Measurements from ENCODE around the gene FTSJ3. TPM values are rescaled to one million over a fixed set of nuclear protein-coding genes. Genes with fewer than 3 reads are reported as not detected.
"Not testable (repeated sequence)": the region's sequence is repeated elsewhere in the genome, so short reads cannot be mapped to it uniquely, and the experiment has no call there.

The FTSJ3 gene, protein sequence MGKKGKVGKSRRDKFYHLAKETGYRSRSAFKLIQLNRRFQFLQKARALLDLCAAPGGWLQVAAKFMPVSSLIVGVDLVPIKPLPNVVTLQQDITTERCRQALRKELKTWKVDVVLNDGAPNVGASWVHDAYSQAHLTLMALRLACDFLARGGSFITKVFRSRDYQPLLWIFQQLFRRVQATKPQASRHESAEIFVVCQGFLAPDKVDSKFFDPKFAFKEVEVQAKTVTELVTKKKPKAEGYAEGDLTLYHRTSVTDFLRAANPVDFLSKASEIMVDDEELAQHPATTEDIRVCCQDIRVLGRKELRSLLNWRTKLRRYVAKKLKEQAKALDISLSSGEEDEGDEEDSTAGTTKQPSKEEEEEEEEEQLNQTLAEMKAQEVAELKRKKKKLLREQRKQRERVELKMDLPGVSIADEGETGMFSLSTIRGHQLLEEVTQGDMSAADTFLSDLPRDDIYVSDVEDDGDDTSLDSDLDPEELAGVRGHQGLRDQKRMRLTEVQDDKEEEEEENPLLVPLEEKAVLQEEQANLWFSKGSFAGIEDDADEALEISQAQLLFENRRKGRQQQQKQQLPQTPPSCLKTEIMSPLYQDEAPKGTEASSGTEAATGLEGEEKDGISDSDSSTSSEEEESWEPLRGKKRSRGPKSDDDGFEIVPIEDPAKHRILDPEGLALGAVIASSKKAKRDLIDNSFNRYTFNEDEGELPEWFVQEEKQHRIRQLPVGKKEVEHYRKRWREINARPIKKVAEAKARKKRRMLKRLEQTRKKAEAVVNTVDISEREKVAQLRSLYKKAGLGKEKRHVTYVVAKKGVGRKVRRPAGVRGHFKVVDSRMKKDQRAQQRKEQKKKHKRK
- total RNA-seq: 47.9 TPM

DNA sequence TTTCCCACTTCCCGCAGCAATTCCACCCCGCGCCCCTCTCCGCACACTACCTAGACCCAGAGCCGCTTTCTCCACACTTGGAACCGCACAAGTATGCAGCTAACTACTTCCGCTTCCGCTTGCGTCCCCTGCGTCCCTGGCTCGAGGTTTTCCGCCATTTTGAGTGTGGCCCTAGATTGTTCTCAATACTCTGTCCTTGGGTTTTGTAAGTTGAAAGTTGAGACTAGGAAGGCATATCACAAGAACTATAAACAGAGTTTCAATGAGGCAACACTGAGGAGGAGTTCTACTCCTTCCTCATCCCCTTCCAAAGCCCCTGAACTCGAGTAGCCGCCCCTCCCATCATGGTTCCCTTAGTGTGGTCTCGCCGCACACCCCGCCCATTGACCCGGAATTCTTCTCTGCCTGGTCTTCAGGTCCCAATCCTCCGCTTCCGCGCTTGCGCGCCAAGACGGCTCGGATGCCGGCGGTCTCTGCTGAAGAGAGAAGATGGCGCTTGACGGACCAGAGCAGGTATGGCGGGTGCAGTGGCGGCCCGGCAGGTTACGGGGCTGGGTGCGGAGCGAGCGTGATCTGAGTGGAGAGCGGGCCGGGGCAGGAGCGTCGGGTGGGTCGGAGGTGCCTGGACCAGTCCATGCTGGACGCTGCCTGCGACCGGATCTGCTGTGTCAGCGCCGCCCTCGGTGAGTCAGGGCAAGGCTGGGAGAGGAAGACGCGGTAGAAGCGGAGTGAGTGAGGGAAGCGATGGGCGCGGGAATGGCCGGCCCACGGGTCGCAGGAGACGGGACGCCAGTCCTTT lies at the start of gene FTSJ3, which contains the start of gene PSMC5:
FTSJ3 (minus strand) TSS at position 662 of the 799 bp plus-strand sequence. CDS start 761 bp downstream, outside the sequence.
PSMC5 (plus strand) TSS at position 430 of the 799 bp plus-strand sequence; CDS start at position 490, 60 bp downstream.
- peak; percentile 91 to 98 (median 97) for DNase-seq (ENCODE audit: low read depth in 2 of 3, low spot score in 2 of 3)

DNA sequence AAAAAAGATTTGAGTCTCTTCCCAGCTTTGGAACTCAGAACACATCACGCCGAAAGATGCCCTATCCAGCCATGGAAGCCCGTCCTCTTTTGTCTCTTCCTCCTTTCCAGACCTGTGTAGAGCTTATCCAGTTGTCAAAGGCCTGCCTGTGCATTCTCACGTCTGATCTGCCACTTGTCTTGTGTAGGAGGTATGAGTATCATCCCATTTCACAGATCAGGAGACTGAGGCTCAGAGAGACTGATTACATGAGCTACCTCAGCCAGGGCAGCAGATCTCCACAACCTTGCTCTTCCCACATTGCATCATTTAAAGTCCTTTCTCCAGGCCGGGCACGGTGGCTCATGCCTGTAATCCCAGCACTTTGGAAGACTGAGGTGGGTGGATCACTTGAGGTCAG lies 47.2 kb upstream of the FTSJ3 start:
- DNase-seq (ENCODE audit: low read depth in 2 of 3, low spot score in 2 of 3): not testable (repeated sequence)

DNA sequence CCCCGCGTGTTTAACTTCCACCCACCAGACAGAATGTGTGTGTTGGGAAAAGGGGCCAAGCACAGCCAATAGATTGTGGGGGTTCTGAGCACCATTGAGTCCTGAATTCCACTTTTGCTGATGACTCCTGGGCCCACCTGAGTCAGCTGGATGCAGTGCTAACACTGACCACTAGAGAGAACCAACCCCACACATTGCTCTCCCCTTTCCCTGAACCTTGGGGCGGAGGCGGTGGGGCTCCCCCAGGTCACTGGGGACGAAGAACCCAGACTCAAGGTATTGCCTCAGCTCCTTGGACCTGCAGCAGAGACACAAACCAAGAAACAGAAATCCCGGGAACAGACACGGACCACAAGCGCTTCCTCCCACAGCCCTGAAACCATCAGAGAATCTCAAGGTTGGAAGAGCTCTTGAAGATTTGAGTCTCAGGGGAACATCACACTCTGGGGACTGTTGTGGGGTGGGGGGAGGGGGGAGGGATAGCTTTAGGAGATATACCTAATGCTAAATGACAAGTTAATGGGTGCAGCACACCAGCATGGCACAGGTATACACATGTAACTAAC lies 46.7 kb upstream of the FTSJ3 start:
- DNase-seq (ENCODE audit: low read depth in 2 of 3, low spot score in 2 of 3): not testable (repeated sequence)

DNA sequence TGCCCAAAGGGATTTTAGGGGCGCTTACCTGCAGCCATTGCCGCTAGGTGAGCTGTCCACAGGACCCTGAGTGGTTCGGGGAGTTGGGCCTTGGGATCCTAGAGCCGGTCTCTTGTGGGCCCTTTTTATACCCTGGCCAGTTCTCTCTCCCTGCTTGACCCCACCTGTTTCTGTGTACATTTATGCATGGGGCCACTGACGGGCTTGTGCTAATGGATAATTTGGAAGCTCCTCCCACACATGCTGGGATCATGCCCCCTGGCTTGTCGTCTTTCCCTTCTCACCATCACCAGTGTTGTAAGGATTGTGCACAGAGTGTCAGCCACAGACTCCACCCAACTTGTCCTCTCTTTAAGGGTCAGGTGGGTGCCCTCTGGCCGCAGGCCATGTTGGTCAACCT lies 46.1 kb upstream of the FTSJ3 start, which contains the start of gene CSH2:
CSH2 (minus strand) TSS at position 101 of the 400 bp plus-strand sequence; CDS start at position 38, 63 bp downstream.
- DNase-seq (ENCODE audit: low read depth in 2 of 3, low spot score in 2 of 3): not testable (repeated sequence)

DNA sequence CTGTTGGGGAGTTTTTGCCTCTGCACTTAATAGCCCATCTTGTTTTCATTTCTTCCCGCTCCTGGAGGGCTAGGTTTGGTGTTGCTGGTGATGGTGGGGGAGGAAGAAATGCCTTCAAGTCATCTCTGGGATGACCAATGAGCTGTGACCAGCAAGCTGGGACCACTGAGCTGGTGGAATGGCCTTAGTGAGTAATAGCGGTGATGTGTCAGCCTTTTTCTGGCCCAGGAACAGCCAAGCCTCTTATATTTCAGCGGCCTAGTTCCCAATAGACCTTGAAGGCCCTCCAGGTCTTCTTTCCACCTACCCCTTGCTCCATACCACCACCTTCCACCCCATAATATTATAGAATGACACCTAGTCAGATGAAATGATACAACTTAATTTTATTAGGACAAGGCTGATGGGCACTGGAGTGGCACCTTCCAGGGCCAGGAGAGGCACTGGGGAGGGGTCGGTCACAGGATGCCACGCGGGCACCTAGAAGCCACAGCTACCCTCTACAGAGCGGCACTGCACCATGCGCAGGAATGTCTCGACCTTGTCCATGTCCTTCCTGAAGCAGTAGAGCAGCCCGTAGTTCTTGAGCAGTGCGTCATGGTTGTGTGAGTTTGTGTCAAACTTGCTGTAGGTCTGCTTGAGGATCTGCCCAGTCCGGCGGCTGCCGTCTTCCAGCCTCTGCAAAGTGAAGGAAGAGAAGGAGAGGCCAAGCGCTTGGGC lies 44.3 kb upstream of the FTSJ3 start:
- not testable (repeated sequence) for DNase-seq (ENCODE audit: low read depth in 2 of 3, low spot score in 2 of 3)

- DNase-seq (ENCODE audit: low read depth in 2 of 3, low spot score in 2 of 3): not testable (repeated sequence)
These were observed 42.8 kb upstream of the FTSJ3 start for GRCh38 chr17:63870292-63870665.

GRCh38 chr17:63869491-63870291 lies 42.2 kb upstream of the FTSJ3 start:
- not testable (repeated sequence) for DNase-seq (ENCODE audit: low read depth in 2 of 3, low spot score in 2 of 3)

- DNase-seq (ENCODE audit: low read depth in 2 of 3, low spot score in 2 of 3): not testable (repeated sequence)
These were observed 39.2 kb upstream of the FTSJ3 start for GRCh38 chr17:63866625-63867024.

- DNase-seq (ENCODE audit: low read depth in 2 of 3, low spot score in 2 of 3): no peak
These were observed 31.8 kb upstream of the FTSJ3 start for GRCh38 chr17:63859257-63859656.

DNA sequence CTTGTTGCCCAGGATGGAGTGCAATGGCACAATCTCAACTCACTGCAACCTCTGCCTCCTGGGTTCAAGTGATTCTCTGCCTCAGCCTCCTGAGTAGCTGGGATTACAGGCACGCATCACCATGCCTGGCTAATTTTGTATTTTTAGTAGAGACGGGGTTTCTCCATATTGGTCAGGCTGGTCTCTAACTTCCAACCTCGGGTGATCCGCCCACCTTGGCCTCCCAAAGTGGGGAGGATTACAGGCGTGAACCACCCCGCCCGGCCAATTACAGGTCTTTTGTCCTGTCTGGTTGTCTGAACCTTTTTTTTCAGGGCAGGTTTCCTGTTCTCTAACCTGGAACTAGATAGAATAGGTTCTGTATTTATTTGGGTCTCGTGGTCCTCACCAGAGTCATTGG lies 29.0 kb upstream of the FTSJ3 start:
- DNase-seq (ENCODE audit: low read depth in 2 of 3, low spot score in 2 of 3): not testable (repeated sequence)

GRCh38 chr17:63855185-63855584 lies 27.7 kb upstream of the FTSJ3 start:
- DNase-seq (ENCODE audit: low read depth in 2 of 3, low spot score in 2 of 3): no peak

- DNase-seq (ENCODE audit: low read depth in 2 of 3, low spot score in 2 of 3): no peak
These were observed 27.2 kb upstream of the FTSJ3 start for GRCh38 chr17:63854709-63855108.

- no peak for DNase-seq (ENCODE audit: low read depth in 2 of 3, low spot score in 2 of 3)
These were observed 25.8 kb upstream of the FTSJ3 start for GRCh38 chr17:63853260-63853659.

DNA sequence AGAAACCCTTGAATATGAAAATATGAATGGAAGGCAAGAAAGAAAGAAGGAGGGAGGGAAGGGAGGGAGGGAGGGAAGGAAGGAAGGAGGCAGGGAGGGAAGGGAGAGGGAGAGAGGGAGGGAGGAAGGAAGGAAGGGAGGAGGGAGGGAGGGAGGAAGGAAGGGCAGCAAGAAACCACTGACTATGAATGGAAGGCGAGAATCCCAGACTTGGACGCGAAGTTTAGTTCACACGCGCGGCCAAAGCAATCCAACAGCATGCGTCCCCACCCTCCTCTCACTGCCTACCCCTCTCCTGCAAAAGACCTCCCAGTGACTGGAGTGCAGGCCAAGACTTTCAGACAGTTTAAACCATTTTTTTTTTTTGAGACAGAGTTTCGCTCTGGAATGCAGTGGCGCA lies 22.9 kb upstream of the FTSJ3 start:
- DNase-seq (ENCODE audit: low read depth in 2 of 3, low spot score in 2 of 3): no peak

DNA sequence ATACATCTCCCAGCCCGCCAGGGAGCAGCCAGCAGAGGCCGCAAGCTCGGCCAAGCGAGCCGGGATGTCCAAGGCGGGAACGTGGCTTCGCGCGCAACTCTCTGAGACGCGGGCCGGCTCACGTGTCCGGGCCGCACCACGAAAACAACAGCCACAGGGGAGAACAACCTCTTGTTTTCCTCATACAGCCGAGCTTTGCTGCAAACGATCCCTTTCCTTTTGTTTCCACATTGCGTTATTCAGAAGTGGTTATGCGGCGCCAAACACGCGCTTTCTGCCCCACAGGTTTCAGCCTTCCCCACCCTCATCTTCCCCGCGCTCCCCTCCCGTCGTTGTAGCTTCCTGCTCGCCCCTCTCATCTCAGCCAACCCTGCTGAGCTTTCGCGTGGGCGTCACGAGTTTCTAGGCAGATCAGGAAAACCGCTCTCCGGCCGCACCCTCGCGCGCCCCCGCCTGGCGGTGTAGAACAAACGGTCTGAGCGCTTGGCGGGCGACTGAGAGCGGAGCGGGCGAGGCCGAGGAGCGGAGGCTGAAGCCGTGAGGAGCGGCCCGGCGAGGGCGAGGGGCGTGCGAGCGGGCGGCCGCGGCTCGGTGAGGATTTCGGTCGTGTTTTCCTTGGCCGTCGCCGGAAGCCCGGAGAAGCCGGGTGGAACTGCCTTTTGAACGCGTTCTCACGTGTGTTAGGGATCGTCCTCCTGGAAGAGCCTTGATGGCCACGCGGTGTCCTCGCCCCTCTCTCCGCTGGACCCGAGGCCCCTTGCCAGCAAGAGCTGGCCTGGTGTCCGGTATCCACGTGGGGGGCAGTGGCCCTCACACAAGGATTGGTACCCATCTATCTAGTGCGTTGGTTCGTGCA lies 21.6 kb upstream of the FTSJ3 start:
- peak; percentile 91 to 97 (median 96) for DNase-seq (ENCODE audit: low read depth in 2 of 3, low spot score in 2 of 3)

GRCh38 chr17:63847525-63848249 lies 20.2 kb upstream of the FTSJ3 start:
- DNase-seq (ENCODE audit: low read depth in 2 of 3, low spot score in 2 of 3): no peak

- DNase-seq (ENCODE audit: low read depth in 2 of 3, low spot score in 2 of 3): no peak
These were observed 18.0 kb upstream of the FTSJ3 start for GRCh38 chr17:63845509-63845908.

Data from hematopoietic multipotent progenitor cell (in vitro differentiated cells).